Stimulated activated CD4-positive, alpha-beta T cell treated with anti-CD3 and anti-CD28 coated beads, Interleukin-2, amount 100 ng/mL, for 48 hours (primary cell): Measurements from ENCODE around the gene CFDP1.
"Not testable (repeated sequence)": the region's sequence is repeated elsewhere in the genome, so short reads cannot be mapped to it uniquely, and the experiment has no call there.

Source experiments
- DNase-seq, 2 donors: peaks; one replicate each; pipeline ENCODE4 v3.0.0-alpha.2; 2020

Gene CFDP1

GRCh38 chr16:75458029-75458428 is 24.7 kb upstream of the CFDP1 start:
- no peak for DNase-seq

GRCh38 chr16:75457485-75458021 is 24.2 kb upstream of the CFDP1 start:
- no peak for DNase-seq

- DNase-seq, result no peak
Observed at GRCh38 chr16:75456971-75457370, 23.7 kb upstream of the CFDP1 start.

GRCh38 chr16:75456486-75456885 is 23.2 kb upstream of the CFDP1 start:
- not testable (repeated sequence) for DNase-seq

- DNase-seq, result no peak
Observed at GRCh38 chr16:75455677-75456076, 22.4 kb upstream of the CFDP1 start.

- no peak for DNase-seq
Observed at GRCh38 chr16:75452464-75453190, 19.3 kb upstream of the CFDP1 start.

GRCh38 chr16:75446416-75446815 is 13.1 kb upstream of the CFDP1 start:
- no peak for DNase-seq

GRCh38 chr16:75445298-75445697 is 12.0 kb upstream of the CFDP1 start:
- DNase-seq, result no peak

- no peak for DNase-seq
Observed at GRCh38 chr16:75443298-75443697, 10.0 kb upstream of the CFDP1 start.

GRCh38 chr16:75433732-75434413 is 570 bp upstream of the CFDP1 start:
- DNase-seq, result peak in 1 of 2 donors; percentile 66

- no peak for DNase-seq
Observed at GRCh38 chr16:75429621-75430403, 3.5 kb downstream of the CFDP1 start.

GRCh38 chr16:75426524-75426923 is 6.8 kb downstream of the CFDP1 start:
- not testable (repeated sequence) for DNase-seq

GRCh38 chr16:75424105-75424762 is 9.1 kb downstream of the CFDP1 start:
- not testable (repeated sequence) for DNase-seq

GRCh38 chr16:75423723-75424104 is 9.6 kb downstream of the CFDP1 start:
- no peak for DNase-seq

- no peak for DNase-seq
Observed at GRCh38 chr16:75421820-75422126, 11.5 kb downstream of the CFDP1 start.

- DNase-seq, result peak; percentile 7 to 17
Observed at GRCh38 chr16:75420987-75421819, 12.1 kb downstream of the CFDP1 start.

GRCh38 chr16:75416904-75417565 is 16.3 kb downstream of the CFDP1 start:
- no peak for DNase-seq

- DNase-seq, result no peak
Observed at GRCh38 chr16:75415169-75415905, 18.0 kb downstream of the CFDP1 start.

GRCh38 chr16:75413951-75414350 is 19.4 kb downstream of the CFDP1 start:
- no peak for DNase-seq

GRCh38 chr16:75406943-75407342 is 26.4 kb downstream of the CFDP1 start:
- no peak for DNase-seq
